ENCODE measurements around the gene SIRPG.

The SIRPG gene

DNA sequence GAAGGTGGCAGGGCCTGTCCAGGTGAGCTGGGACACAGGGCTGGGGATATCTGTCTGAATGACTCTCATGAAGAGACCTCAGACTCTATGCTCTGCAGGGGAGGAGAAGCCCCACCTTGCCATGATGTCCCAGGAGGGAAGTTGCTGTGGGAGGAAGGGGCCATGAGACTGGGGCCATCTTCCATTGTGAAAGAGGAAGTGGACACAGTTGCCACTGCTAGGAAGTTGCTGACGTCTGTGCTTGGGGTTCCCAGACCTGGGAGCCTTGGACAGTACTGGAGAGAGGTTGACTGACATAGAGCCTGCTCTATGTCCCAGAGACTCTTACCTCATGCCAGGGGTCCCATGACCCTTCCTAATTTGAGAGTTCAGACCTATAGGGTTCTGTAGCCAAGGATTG, 62.2 kb downstream of the SIRPG start:
- no peak for DNase-seq (ENCODE audit: low read depth)

DNA sequence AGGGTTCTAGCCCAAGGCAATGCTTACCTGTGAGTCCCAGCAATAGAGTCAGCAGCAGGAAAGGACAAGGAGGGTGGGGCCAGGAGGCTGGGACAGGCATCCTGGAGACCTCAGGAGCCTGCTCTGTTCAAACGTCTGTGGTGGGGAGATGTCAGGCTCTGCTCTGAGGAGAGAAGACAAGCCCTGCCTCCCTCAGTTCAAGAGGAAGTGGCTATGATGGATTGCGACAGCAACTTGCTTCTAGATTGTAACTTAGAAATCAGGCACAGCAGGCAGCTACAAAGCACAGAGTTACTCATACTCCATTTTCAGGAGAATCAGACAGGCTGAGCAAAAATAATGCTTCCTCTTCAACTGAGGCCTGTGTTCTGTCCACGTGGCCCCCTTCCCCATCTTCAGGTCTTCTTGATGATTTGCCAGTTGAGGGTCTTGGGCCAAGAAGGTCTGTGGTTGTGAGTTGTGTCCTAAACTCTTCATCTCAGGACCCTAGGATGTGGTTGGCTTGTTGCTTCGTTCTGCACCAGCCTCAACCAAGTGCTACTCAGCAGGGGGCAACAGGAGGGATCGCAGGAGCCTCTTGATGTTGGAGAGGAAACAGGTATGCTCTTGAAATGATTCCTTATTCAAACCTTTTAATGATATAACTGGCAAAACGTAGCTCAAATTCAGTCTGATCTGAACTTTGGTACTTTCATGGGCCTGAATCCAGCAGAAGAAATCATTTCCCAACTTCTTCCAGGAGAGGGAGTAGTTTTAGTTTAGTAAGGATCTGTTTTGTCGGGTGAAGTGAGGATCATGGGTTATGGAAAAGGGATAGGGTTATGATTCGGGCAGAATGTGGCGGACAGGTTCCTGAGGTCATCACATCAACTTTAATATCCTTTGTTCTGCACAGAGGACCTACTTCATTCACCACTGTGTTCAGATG, 68.8 kb downstream of the SIRPG start:
- DNase-seq (ENCODE audit: low read depth): no peak

DNA sequence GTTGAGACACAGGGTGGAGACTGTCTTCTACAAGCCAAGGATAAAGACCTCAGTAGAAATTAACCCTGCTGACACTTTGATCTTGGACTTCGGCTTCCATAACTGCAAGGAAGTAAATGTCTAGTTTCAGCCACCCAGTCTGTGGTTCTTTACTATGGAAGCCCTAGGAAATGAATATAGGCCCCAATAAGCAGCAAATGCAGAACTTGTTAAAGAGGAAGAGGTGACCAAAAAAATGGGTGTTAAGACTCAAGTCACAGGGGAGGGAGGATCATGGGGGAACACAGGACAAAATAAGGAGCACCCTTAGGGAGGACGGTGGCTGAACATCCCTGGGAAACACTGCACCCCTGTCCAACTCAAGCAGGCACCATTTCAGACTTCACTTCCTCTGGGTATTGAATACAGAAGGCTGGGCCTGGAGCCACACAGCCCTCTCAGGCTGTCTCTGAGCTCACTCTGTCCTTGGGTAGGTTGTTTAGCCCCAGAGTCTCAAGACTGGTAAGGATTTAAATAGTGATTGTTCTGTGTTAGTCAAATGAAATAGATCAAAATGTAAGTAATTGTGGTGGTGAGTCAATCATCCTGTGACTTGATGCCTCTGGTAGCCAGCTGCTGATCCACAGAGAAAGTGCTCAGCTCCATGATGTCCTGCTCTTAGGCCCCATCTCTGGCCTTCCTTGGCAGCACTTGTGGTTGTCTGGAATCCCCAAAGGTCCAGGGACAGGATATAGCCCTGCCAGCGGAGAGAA, 69.6 kb downstream of the SIRPG start:
- no peak for DNase-seq (ENCODE audit: low read depth)

DNA sequence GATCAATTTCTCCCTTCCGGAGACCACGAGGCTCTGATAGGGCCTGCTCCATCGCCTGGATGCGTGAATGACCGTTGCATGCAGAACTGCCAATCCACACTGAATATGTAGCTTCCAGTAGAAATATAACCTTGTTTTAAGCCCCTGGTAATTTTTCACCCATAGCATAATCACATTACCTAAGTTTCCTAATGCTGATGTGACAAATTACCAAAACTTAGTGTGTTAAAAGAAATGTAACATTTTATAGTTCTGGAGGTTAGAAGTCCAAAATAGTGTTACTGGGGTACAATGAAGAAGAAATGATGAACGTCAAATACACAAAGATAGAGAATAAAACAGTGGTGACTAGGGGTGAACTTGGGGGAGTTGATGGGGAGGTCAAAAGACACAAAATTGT, 78.1 kb downstream of the SIRPG start:
- DNase-seq (ENCODE audit: low read depth): no peak

Data from stimulated activated CD8-positive, alpha-beta memory T cell treated with anti-CD3 and anti-CD28 coated beads, Interleukin-12 subunit alpha, Interleukin-12 subunit beta, amount 100 ng/mL, for 4 hours (primary cell).